HFFc6 (cell line): Measurements from ENCODE around the gene CPPED1. TPM values are rescaled to one million over a fixed set of nuclear protein-coding genes. Genes with fewer than 3 reads are reported as not detected.

Source experiments
- DNase-seq: peaks from one replicate; pipeline ENCODE4 v3.0.0-alpha.2; 2018
- H3K27ac Mint-ChIP-seq: 2 replicates; pipeline ENCODE4 v1.8.0; 2020; ENCODE audit warnings: mild to moderate bottlenecking, mixed read lengths
- H3K27me3 Mint-ChIP-seq: 2 replicates; pipeline ENCODE4 v1.8.0; 2021; ENCODE audit warnings: mild to moderate bottlenecking, moderate library complexity, mixed read lengths; ENCODE audit not compliant: insufficient read depth
- H3K36me3 Mint-ChIP-seq: 2 replicates; pipeline ENCODE4 v1.8.0; 2021; ENCODE audit warnings: low read depth, mixed read lengths
- H3K4me1 Mint-ChIP-seq: 2 replicates; pipeline ENCODE4 v1.8.0; 2020; ENCODE audit warnings: low read depth, mixed read lengths
- H3K4me3 Mint-ChIP-seq: 2 replicates; pipeline ENCODE4 v1.8.0; 2020; ENCODE audit warnings: mild to moderate bottlenecking, moderate library complexity, mixed read lengths
- H3K9me3 Mint-ChIP-seq: 2 replicates; pipeline ENCODE4 v1.8.0; 2020; ENCODE audit warnings: mild to moderate bottlenecking, mixed read lengths
- CTCF ChIP-seq: fragments of 200-600 bp; sonication (generic); IDR thresholded peaks from 2 replicates; pipeline ENCODE4 v1.5.0; 2021; ENCODE audit warnings: antibody characterized with exemption, mild to moderate bottlenecking
- total RNA-seq, 6 experiments: library from RNA; stranded (reverse); fragmentation: NEBNext Ultra II Directional; extraction: Animal tissue kit (Norgen Biotek cat#: 25700); gene quantifications; 2 replicates in 1 of 6; 3 replicates in 5 of 6; pipeline ENCODE4 v1.2.3, GENCODE V29; 2021

CPPED1 gene
- total RNA-seq, 6 experiments from 2014 or later: 54.6 to 66.7 (median 63.1) TPM

- H3K4me1 Mint-ChIP-seq: no peaks in the 10 kb centered on the region
- H3K27ac Mint-ChIP-seq: no peak overlapping the region
- peaks cover 5% of the 10 kb centered on the region; the same call in 1 of the 2 replicates for H3K27me3 Mint-ChIP-seq
Observed at GRCh38 chr16:12742741-12743140, 60.9 kb downstream of the CPPED1 start.

DNA sequence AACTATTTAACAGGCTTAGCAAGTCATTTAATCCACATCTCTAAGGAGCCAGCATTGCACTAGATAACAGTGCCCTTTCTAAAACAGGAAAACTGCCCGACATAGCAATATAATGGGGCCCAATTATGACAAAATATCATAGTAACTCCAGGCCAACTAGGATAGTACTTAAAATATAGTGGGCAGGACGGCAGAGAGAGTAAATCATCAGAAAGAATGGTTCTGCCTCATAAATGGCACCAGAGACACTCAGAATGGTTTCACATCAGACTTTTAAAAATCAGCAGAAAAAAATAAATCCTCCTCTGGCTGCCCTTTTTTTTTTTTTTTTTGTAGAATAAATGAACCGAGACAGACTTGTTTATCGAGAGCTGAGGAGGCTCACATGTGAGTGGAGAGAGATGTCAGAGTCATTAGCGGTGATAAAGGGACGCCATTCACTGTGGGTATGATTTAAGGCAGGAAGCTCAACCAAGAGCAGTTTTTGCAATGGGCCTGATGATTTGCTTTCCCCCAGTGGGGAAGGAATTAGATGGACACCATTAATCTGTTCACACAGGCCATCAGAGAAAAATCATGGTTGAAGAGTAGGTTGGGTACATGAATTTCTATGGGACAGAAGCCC lies 62.6 kb downstream of the CPPED1 start:
- no peak overlapping the region for H3K27ac Mint-ChIP-seq
- DNase-seq: no peak
- no peak for TF ChIP-seq CTCF
- H3K4me3 Mint-ChIP-seq: no peak overlapping the region
- peaks cover 61% of the 10 kb centered on the region for H3K36me3 Mint-ChIP-seq
- peaks cover 5% of the 10 kb centered on the region; the same call in 1 of the 2 replicates for H3K27me3 Mint-ChIP-seq
- H3K4me1 Mint-ChIP-seq: no peaks in the 10 kb centered on the region
- H3K9me3 Mint-ChIP-seq: peaks cover 25% of the 10 kb centered on the region

More at GRCh38 chr16:12742741-12743140, 60.9 kb downstream of the CPPED1 start:
- H3K4me3 Mint-ChIP-seq: no peak overlapping the region
- no peak for DNase-seq
- TF ChIP-seq CTCF: no peak
- peaks cover 25% of the 10 kb centered on the region for H3K9me3 Mint-ChIP-seq
- peaks cover 59% of the 10 kb centered on the region for H3K36me3 Mint-ChIP-seq

GRCh38 chr16:12739738-12740137 lies 63.9 kb downstream of the CPPED1 start:
- no peak for TF ChIP-seq CTCF
- no peak for DNase-seq
- Mint-ChIP-seq H3K36me3 (peaks cover 56% of the 10 kb centered on the region), H3K4me1 (peaks cover 4% of the 10 kb centered on the region), H3K27me3 (peaks cover 5% of the 10 kb centered on the region; the same call in 1 of the 2 replicates), H3K4me3 (no peak overlapping the region), H3K9me3 (peaks cover 13% of the 10 kb centered on the region), H3K27ac (no peak overlapping the region)

- H3K27ac Mint-ChIP-seq: no peak overlapping the region
- H3K4me3 Mint-ChIP-seq: no peak overlapping the region
- H3K27me3 Mint-ChIP-seq: peaks cover 5% of the 10 kb centered on the region; the same call in 1 of the 2 replicates
- H3K36me3 Mint-ChIP-seq: peaks cover 62% of the 10 kb centered on the region
- peaks cover 19% of the 10 kb centered on the region for H3K9me3 Mint-ChIP-seq
- no peak for TF ChIP-seq CTCF
- no peak for DNase-seq
- H3K4me1 Mint-ChIP-seq: peaks cover 9% of the 10 kb centered on the region
Observed at GRCh38 chr16:12737563-12737962, 66.1 kb downstream of the CPPED1 start.

GRCh38 chr16:12735805-12736204 lies 67.9 kb downstream of the CPPED1 start:
- Mint-ChIP-seq H3K9me3 (peaks cover 31% of the 10 kb centered on the region), H3K4me1 (peaks cover 9% of the 10 kb centered on the region), H3K27me3 (peaks cover 5% of the 10 kb centered on the region; the same call in 1 of the 2 replicates), H3K36me3 (peaks cover 66% of the 10 kb centered on the region), H3K27ac (no peak overlapping the region), H3K4me3 (no peak overlapping the region)
- no peak for DNase-seq
- no peak for TF ChIP-seq CTCF
